Measurements from ENCODE around the gene AQR.
"Not testable (repeated sequence)": the region's sequence is repeated elsewhere in the genome, so short reads cannot be mapped to it uniquely, and the experiment has no call there.

AQR gene

DNA sequence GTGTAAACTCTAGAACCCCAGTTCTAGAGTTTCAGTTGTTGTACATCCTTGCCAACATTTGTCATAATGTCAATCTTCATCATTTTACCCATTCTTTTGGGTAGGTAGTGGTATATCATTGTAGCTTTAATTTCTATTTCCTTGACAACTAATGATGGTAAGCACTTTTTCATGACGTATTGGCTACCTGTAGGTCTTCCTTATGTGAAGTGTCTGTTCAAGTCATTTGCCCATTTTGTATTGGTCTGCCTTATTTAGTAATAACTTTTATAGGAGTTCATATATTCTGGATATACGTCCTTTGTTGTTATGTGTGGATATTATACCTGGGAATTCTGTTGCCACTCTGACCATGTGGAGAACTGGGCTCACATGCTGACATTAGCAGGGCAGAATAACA is 100.4 kb downstream of the AQR start:
- DNase-seq: no peak

DNA sequence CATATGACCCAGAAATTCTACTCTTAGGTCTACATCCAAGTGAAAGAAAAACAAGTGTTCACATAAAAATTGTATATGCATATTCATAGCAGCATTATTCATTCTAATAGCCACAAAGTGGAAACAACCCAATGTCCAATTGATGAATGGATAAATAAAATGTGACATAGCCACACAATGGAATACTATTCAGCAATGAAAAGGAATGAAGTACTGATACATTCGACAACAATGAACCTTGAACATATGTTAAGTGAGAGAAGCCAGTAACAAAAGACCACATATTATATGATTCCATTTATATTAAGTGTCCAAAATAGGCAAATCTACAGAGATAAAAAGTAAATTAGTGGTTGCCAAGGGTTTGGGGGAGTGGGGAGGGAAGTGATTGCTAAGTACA is 104.0 kb downstream of the AQR start:
- DNase-seq: no peak

DNA sequence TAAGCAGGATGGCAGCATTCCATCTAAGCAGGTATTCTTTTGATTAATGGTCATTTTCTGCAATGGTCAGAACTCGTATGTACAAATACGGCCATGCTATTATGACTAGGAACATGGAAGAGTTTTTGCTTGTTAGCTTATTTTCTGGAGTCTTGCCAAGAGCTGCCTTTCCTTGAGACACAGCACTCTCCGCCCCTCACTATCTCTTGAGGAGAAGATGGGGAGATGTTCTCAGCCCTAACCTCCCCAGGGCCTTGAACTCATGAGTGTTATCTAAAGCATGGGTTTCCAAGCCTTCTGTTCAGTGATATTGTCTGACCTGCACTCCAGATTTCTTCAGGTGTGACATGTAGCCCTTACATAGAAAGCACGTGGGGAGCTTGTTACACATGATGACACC is 108.3 kb downstream of the AQR start:
- no peak for DNase-seq

DNA sequence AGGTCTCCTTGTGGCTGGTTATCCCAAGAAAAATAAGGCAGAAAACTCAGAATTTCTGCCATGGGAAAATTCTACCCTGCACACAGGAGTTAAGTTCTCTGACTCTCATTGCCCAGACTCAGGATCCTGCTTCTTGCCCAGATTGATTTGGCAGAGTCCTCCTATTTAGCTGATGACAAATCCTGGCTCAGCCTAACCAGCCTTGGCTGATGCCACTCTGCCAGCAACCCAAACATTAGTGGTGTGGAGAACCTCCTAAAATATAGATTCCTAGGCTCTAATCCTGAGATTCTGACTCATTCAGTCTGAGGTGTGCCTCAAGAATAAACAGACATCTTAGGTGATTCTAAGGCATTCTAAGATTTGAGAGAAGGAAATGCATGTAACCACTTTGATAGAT is 113.6 kb downstream of the AQR start:
- no peak for DNase-seq

DNA sequence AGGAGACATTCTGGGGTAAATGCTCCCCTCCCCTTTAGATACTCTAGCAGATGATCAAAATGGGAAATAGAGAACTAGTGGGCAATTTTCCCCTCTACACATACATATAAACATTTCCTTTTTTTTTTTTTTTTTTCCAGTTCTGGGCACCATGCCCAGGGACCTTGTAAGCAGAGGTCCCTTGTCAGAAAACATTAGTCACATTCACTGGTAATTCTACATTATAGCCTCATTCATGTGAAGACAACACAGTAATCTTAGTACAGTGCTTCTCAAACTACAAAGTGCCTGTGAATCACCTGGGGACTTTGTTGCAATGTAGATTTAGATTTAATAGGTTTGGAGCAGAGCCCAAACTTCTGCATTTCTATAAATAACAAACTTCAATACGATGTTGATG is 114.1 kb downstream of the AQR start:
- no peak for DNase-seq

DNA sequence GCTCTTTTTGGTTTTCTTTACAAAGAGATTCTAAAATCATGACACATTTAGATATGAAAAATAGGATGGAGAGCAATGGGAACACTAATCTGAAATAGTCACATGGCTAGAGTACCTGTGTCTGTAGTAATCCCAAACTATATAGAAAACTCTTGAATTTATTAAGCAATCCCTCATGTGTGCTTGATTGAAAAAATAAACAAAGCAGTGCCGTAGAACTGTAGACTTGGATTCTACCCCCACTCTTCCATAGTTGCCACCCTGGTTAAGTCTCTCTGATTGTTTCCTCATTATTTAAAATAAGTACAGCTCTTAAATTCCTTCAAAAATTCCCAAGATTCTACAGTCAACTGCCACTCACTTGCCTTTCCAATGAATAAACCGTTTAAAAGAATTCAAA is 115.3 kb downstream of the AQR start:
- no peak for DNase-seq

DNA sequence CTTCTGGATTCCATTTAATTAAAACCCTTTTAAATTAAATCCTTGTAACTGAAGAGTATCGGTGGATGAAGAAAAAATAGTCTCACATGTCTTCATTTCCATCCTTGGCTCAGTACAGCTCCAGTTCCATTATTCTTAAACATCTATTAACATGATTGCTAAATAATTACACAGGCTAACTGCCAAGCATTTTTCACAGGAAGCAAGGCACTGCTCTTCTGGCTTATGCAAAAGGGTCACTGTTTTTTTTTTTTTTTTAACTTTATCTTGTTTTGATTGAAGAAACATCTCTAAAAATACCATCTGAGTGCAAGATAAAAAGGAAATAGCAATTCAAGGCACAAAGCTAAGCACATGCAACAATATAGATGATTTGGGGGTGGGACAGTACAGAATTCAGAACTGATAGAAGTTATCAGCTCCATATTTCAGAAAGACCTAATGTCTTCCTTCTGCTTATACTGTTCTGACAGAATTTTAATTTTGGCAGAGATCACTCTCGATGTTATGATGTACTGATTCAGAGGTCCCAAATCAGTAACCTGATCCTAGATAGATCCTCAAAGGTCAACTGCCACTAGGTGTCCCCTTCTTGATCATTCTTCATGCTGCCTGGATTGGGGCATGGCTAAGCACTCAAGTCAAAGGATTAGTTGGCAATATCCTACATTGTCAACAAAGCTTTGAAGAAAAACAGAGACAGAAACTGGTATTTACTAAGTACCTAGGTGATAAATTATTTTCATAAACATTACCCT is 116.4 kb downstream of the AQR start:
- DNase-seq: no peak

DNA sequence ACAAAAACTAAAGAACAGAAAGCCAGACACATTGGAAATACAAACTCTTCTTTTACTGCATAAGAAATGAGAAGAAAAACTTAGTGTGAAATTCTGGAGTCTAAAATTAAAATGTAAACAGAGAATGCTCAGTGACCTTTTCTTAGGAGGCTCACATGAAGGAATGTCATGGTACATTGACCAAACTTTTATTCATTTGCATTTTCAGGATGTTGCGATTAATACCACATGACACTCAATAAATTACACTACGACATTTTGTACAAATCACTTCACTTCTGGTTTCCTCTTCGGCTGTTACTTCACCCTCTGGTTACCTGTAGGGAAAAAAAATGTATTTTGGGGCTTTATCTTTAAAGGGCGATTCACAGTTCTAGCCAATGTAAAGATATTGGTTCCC is 117.8 kb downstream of the AQR start:
- no peak for DNase-seq

DNA sequence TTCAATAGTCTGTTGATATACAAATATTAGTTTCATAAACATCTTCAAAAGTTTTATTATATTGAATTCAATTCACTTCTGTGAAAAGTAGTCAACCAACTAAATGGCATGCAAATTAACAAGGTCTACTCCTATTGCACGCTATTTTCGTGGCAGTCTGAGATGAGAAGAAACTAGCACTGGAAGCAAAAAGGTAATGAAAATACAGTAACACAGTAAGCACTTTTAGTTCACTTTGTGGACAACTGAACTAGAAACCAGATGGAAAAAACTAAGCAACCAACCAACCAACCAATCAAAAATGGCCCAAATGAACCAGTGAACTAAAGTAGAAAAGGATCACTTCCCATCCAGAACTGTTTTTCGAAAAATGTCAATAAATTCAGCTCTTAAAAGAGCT is 118.5 kb downstream of the AQR start:
- DNase-seq: no peak

DNA sequence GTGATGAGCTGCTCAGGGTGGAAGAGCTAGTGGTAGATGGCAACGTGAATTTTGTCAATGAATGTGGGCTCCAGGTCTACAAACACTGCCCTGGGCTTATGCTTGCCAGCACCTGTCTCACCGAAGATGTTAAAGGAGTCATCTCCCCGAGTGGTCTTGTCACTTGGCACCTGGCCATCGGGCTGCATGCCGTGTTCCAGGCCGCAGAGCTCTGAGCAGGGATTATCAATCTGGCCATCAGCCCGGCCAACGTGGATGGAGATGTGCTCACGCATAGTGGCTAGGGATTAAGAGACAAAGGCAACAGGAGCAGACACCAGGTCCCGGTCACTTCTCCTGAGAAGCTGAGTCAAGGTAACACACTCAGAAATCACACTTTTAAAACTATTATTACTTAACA is 119.4 kb downstream of the AQR start:
- no peak for DNase-seq

DNA sequence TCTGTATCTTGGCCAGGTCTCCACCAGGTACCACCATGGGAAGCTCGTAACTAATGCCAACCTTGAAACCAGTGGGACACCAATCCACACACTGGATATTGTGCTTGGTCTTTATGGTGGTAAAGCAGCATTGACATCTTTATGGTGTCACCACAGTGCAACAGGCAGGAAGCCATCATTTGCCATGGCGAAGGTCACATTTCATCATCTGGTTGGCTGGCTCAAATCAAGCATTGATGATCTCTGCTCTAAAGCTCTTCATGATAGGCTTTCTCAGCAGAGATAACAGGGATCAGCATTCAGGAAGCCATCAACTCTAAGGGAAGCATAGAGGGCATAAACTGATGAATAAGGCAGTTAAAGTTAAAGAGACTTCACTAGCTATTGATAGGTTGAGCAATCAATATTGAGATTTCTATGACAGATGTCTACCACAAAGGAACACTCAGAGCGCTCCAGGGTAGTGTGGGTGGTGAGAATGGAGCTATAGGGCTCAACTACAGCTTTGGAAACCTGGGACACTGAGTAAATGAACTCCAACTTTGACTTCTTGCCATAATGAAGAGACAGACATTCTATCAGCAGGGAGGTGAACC is 120.1 kb downstream of the AQR start:
- no peak for DNase-seq

DNA sequence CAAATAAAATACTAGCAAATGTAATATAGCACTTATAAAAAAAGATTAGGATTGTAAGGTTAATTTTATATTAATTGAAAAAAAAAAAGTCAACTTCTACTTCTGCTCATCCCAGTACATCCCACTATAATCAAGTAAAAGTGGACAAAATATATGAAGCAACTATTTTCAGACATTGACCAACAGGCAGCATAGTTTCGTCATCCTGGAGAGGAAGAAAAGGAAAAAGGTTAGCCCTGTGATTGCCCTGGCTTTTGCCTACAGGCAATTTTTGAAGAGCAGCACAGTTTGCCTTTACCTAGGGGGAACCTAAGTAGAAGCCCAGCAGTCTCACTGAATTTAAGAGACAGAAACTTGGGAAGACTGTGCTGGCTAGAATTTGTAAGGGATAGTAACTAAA is 121.9 kb downstream of the AQR start:
- no peak for DNase-seq

DNA sequence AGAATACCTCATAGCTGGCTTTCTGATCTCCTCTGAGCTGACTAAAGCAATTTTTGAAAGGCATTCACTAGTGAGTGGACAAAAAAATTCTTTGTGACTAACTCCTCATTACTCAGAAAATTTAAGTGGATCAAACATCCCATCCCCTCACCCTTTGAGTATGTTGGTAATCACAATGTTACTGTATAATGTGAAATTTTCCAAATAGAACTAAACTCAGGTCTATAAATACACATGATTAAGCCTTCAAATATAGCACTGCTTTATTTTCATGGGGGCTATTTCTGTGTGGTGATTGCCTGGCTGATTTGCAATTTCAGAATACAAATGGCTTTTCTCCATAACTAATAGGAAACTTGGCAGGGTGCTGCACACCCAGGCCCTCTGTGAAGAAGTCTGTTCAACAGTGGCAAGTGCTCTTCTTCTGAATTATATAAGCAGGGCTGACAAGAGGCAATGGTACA is 128.2 kb downstream of the AQR start:
- DNase-seq: no peak

DNA sequence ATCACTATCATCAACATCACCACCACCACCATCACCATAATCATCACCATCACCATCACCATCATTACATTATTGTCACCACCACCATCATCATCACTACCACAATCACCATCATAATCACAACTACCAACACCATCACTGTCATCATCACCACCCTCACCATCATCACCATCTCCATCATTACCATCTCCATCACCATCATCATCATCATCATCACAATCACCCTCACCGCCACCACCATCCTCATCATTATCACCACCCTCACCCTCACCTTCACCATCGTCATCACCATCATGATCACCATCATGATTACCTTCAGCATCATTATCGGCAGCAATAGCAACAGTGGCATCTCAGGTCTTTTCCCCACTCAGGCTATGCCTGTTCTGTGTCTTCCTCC is 131.3 kb downstream of the AQR start:
- DNase-seq: no peak

DNA sequence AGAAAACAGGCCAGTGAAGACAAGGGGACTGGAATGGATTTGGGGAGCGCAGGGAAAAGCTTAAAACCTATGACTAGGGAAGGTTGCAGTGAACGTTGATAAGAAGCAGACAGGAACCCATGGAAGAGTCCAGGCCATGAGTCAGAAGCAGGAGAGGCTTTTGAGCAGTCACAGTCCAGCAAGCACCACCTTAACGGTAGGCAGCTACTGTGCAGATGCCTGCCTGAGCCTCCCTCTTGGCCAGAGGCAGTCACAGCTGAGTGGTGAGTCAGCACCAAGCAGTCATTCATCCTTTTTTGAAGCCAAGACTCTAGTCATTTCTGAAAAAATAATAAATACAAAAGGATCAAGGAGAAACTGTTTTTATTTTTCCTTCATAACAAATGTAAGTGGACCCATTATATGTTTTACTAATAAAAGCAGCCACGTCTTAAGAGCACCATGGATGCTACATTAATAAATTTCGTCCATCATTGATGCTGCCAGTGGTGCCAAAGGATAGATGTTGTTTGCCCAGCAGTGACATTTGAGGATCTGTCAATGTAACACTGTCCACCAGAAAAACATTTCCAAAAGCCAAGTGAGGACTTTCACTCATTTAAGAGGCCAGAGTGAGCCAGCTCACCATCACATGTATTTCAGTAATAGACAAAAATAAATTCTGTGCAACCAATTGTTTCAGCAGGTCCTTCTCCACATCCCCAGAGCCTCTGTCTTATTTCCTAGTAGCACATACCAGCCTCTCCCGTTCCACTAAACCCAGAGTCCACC is 132.1 kb downstream of the AQR start:
- DNase-seq: peak; percentile 87

DNA sequence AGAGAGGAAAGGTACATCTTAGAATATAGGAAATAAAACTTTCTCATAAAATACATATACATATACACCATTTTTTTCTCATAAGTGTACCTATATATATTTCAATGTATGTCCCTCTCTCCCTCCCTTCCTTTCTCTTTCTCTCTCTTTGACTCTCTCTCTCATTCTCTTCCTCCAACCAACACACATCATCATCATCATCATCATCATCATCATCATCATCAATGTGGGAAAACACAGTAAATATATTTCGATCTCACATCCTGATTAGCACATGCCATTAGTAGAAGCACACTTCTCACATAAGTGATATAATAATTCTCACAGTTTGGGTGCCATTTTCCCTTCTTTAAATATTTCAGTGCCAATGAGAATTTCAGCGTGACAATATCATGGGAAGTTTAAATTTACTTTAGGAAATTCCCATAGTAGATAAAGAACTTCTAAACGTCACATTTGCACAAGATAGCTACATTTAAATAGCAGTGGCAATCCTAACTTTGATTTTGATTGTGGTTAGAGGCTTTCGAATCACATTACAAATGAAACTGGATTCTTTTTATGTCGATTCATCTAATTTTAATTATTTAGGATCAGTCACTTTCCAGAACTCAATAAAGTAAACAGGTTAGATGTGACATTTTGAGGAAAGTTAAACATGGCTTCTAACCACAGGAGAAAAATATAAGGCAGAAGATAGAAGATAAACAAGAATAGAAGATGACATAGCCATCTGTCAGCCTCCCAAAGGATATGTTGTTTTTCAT is 141.2 kb downstream of the AQR start:
- peak; percentile 8 for DNase-seq

DNA sequence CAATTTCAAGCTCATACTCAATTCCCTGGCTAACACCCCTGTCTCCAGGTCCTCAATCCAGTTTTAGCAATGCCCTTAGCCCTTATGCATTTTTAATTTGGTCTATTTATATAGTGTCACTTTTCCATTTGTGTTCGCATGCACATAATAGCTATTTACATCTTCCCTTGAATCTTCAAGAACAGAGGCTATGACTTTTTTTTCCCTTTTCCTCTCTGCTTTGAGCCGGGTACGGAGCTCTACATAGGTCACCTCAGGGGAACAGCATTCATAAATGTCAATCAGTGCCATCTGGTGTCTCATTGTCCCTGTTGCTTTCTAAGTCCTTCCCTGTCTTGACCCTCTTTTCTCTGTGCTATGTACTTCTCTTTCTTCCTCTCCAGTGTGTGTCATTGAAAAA is 147.7 kb downstream of the AQR start:
- DNase-seq: no peak

DNA sequence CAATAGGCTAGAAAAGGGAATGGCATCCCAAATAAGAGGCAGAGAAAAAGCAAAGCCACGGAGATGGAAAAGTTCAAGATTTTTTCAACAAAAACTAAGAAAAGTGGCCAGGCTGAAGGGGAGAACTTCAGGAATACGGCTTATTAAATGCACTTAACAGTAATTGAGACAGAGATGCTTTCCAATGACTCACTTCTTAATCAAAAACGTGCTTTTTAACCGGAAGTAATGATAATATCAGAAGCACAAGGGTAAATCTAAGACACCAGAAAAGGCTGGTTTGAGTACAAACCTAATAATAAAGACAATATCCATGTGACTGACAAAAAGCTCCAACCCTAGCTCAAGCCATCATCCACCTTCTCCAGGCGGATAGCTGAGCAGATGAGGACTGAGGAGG is 149.4 kb downstream of the AQR start:
- no peak for DNase-seq

DNA sequence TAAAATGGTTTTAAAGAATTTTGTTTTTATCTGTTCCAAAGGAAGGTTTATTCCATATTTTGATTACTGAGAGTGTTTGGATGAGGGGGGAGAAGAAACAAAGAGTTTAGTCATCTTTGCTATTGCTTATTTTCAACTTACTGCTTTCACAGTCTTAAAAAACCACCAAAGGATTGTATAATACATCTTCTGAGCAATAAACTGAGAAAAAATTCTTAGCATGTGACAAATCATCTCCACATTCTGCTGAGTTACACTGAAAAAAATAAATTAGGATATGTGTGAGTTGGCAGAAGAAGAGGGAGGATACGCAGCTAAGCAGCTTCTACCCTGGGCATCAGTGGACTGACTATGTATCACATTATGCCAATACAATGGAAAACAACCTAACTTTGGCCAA is 151.0 kb downstream of the AQR start:
- DNase-seq: no peak

DNA sequence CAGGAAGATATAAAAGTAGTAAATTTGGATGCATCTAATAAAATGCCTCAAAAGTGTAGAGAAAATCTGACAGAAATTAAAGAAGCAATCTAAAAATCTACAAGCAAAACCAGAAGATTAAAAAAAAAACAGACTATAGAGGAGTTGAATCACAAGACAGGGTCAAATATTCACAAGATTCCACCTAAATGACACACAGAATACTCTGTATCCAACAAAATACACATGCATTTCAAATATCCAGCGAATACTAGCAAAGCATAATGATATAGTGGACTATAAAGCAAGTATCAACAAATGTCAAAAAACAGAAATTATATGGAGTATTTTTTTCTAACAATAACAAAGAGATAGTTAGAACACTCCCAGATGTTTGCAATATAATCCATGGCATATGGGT is 153.7 kb downstream of the AQR start:
- no peak for DNase-seq

DNA sequence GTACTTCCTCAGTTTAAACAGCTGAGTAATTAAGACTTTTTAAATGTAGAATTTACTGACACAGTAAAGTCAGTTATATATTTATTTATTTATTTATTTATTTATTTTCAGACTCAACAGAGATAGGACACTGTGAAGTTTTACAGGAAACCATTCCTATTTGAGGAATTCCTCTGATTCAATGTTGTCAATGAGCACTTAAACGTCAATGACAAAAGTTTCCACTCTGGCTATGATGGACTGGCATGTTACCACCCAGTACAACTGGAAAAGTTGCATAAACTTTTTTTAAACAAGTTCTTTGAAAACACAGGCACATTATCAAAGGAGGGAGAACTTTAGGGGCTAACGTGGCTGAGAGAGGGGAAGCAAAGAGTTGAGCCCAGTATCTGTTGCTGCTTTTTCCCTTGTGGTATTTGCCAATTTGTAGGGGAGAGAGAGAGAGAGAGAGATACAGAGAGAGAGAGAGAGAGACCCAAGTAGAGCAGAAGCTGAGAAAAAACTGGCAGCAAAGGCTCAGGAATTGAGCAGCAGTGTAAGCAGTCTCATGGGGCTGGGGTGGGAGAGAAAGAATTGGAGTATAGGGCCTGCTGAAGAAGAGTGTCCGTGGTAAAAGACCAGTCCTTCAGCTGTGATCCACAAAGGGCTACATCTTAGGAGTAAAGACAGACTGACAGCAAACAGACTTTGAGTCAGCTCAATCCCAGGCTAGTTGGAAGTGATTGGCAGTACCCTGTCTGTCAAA is 155.9 kb downstream of the AQR start:
- DNase-seq: no peak

DNA sequence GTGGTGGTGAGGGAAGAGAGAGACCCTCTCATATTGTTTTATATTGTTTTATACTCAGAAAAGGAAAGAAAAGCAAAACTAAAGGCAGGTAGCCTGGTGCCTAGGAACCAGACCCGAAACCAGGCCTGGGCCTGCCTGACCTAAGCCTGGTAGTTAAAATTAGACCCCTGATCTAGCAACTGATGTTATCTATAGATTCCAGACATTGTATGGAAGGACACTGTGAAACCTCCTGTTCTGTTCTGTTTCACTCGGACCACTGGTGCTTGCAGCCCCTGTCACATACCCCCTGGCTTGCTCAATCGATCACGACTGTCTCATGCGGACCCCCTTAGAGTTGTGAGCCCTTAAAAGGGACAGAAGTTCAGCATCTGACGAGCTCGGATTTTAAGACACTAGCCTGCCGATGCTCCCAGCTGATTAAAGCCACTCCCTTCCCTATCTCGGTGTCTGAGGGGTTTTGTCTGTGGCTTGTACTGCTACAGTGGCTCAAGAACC is 156.6 kb downstream of the AQR start:
- not testable (repeated sequence) for DNase-seq

DNA sequence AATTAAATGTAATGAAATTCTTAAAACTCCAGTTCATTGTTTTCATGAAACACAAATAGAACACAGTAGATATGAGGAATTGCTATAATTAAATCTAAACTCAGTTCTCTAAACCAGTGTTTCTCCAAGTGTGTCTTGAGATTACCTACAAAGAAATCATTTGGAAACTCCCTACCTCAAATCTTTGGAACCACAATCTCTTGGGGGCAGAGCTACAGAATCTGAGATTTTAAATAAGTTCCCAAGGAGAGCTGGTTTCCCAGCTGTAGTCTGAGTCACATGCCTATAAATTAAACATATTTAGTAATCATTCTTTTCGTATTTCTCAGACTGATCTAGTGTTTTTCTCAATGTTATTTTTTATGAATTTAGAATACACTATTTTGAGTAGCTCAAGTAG is 157.2 kb downstream of the AQR start:
- DNase-seq: no peak

Data from DMS53 (cell line).